Mucosa of descending colon (tissue), 3 donors: ENCODE data around the gene AFDN. TPM values are rescaled to one million over a fixed set of nuclear protein-coding genes. Genes with fewer than 3 reads are reported as not detected.

Experiments
- ATAC-seq: fragments of 200-7000 bp; cut with Tn5 transposase; one replicate; pipeline ENCODE4 v1.9.1; 2020; ENCODE audit warnings: mild to moderate bottlenecking, moderate library complexity
- DNase-seq, 3 donors: peaks; one replicate each; pipeline ENCODE4 v3.0.0-alpha.2; 2020
- H3K36me3 ChIP-seq: fragments of 200-600 bp; one replicate; pipeline ENCODE4 v1.8.0; 2021; ENCODE audit warnings: low read depth, mild to moderate bottlenecking
- H3K4me1 ChIP-seq: fragments of 200-600 bp; one replicate; pipeline ENCODE4 v1.8.0; 2021; ENCODE audit warnings: low read depth, mild to moderate bottlenecking
- H3K4me3 ChIP-seq: fragments of 200-600 bp; one replicate; pipeline ENCODE4 v1.8.0; 2021; ENCODE audit warnings: mild to moderate bottlenecking
- H3K9me3 ChIP-seq: fragments of 200-600 bp; one replicate; pipeline ENCODE4 v1.8.0; 2021; ENCODE audit warnings: mild to moderate bottlenecking
- intact Hi-C, 2 donors: fragments of 100-400 bp; cut with DNase I in 1 of 2; cut with micrococcal nuclease in 1 of 2; formaldehyde crosslinking; loops; one replicate each; pipeline versions ENCODE4 v1.11.0 to v1.11.1; 2022; cut with DNase I, micrococcal nuclease
- total RNA-seq, 3 donors: library from RNA; stranded (reverse); fragmentation: NEBNext Ultra II Directional in 2 of 3; extraction: Animal tissue kit (Norgen Biotek cat#: 25700) in 2 of 3; gene quantifications; one replicate each; pipeline versions ENCODE4 v1.2.1 to v1.2.4, GENCODE V29; 2021 to 2023
- TF ChIP-seq, protein P1 (sequence below): fragments of 200-600 bp; IDR thresholded peaks from one replicate; pipeline ENCODE4 v1.8.0; 2022; ENCODE audit warnings: antibody characterized with exemption, mild to moderate bottlenecking
- donor health status: DM: no; HTN: no; CAD: no; lungs with moderate emphysema.
- donor health status: DM: no; HTN: no; CAD: no.
- donor health status: DM: no; HTN: yes; CAD: no.

AFDN gene
- total RNA-seq, 3 donors from 2014 or later = 168 to 231 (median 208) TPM

DNA sequence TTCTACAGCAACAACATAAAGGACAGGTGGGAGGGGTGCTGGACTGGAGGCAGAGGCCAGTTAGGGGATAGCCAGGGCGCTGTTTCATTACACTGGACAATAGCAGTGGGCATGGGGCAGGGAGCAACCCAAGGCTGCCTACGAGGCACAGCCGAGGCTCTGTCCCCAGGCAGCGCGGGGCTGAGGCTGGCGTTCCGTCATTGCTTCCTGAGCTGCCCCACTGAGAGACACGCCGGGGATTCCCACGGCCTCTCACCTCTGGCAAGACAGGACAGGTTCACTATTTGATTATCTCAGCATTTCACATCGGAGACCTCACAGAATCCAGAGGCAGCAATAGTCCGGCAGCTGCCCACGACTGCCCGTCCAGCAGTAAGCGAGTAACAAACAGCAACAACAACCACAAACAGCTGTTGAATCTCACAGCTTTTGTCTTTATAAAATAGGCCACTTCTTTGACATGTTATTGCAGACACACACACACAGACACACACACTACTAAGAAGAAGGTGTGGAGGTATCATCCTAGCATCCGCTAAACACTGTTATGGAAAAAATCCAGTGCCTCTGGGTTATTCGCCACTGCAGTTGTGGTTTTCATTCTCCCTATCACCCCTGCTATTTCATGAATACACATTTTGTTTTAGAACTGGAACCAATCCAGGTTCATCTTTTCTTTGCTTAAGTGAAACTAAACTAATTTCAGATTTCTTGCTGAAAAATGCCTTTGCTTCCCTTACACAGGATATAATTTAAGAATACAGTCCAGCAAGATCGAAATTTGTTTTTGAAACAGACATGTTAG is 190.2 kb downstream of the AFDN start:
- peaks cover 3% of the 10 kb centered on the region for H3K9me3 ChIP-seq
- DNase-seq = peak in 1 of 3 donors; percentile 4
- TF ChIP-seq, protein P1, sequence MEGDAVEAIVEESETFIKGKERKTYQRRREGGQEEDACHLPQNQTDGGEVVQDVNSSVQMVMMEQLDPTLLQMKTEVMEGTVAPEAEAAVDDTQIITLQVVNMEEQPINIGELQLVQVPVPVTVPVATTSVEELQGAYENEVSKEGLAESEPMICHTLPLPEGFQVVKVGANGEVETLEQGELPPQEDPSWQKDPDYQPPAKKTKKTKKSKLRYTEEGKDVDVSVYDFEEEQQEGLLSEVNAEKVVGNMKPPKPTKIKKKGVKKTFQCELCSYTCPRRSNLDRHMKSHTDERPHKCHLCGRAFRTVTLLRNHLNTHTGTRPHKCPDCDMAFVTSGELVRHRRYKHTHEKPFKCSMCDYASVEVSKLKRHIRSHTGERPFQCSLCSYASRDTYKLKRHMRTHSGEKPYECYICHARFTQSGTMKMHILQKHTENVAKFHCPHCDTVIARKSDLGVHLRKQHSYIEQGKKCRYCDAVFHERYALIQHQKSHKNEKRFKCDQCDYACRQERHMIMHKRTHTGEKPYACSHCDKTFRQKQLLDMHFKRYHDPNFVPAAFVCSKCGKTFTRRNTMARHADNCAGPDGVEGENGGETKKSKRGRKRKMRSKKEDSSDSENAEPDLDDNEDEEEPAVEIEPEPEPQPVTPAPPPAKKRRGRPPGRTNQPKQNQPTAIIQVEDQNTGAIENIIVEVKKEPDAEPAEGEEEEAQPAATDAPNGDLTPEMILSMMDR = no peak
- no peak for ATAC-seq
- peaks cover 13% of the 10 kb centered on the region for H3K4me1 ChIP-seq
- no peak overlapping the region for H3K4me3 ChIP-seq
- intact Hi-C loops = no loop called here
- H3K36me3 ChIP-seq = no peaks in the 10 kb centered on the region

DNA sequence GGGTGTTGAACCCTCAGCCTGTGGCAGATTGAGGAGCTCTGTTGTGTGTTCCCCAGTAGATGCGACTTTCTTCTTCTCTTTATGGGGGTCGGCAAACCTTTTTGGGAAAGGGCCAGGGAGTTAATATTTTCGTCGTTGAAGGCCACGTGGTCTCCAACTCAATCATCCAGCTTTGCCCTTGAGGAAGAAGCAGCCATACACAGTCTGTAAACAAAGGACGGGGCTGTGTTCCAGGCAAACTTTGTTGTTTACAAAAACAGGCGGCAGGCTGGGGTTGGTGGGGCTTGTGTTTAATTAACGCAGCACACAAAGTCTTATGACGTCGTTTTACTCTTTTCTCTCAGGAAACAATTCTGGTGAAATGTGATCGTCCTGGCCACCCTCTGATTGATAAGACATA is 190.9 kb downstream of the AFDN start:
- Histone ChIP-seq H3K4me3 (no peak overlapping the region), H3K36me3 (no peaks in the 10 kb centered on the region), H3K4me1 (peaks cover 13% of the 10 kb centered on the region), H3K9me3 (no peaks in the 10 kb centered on the region)
- ATAC-seq (peak; percentile 40), DNase-seq (peak in 1 of 3 donors; percentile 32)
- TF ChIP-seq, protein P1 = no peak
- intact Hi-C loops = no loop called here

DNA sequence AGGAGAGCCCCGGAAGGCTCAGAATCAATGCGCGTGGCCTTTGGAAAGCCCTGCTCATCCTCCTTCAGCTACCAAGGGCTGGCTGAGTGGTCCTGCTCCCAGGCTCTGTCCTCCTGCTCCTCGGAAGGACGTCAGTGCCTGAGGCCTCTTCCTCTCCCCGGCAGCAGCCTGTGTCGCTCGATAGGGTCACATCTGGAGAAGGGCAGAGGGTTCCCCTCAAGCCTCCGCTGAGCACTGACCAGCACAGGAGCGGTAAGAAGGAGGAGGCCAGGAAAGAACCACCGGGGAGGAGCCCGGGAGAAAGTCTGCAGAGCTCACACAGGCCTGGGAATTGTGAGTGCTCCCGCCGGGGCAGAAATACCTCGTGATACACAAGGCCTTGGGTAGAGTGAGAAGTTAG is 192.0 kb downstream of the AFDN start:
- no peaks in the 10 kb centered on the region for H3K9me3 ChIP-seq
- H3K4me3 ChIP-seq = no peak overlapping the region
- intact Hi-C loops = no loop called here
- TF ChIP-seq, protein P1 = no peak
- no peaks in the 10 kb centered on the region for H3K36me3 ChIP-seq
- ATAC-seq (no peak), DNase-seq (peak in 1 of 3 donors; percentile 1)
- peaks cover 15% of the 10 kb centered on the region for H3K4me1 ChIP-seq

DNA sequence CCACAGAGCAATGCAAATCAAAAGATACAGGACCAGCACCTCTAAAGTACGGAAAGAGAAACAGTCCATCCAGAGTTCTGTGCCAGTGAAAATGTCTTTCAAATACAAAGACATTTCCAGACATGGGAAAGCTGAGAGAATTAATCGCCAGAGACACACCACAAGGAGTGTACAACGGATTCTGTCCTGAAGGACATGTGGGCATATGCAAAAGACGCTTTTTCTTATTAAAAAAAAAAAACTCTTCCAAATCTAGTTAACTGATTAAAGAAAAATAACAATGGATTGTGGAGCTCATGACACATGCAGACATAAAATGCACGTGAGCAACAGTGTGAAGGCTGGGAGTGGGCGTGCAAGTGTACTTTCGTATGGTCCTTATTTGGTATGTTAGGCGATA is 193.5 kb downstream of the AFDN start:
- no peak for ATAC-seq
- no peaks in the 10 kb centered on the region for H3K9me3 ChIP-seq
- DNase-seq = no peak
- intact Hi-C loops = no loop called here
- TF ChIP-seq, protein P1 = no peak
- no peaks in the 10 kb centered on the region for H3K36me3 ChIP-seq
- peaks cover 26% of the 10 kb centered on the region for H3K4me1 ChIP-seq
- H3K4me3 ChIP-seq = no peak overlapping the region

DNA sequence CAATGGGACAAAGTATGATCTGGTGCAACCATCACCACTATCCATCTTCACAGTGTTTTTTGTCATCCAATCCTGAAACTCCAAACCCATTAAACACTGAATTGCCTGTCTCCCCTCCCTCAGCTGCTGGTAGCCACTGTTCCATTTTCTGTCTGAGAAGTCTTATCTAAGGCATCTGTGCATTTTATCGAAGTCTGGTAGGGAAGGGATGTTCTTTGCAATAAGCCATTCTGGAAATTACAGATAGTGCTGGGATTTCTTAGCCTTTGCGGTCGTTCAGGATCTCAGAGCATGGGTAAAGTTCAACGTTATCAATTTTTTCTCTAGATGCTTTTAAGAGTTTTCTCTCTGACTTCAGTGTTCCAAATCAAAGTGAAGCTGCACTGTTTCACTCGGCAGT is 194.9 kb downstream of the AFDN start:
- no peaks in the 10 kb centered on the region for H3K36me3 ChIP-seq
- ATAC-seq = no peak
- H3K4me3 ChIP-seq = no peak overlapping the region
- H3K9me3 ChIP-seq = no peaks in the 10 kb centered on the region
- peak in 1 of 3 donors; percentile 0 for DNase-seq
- H3K4me1 ChIP-seq = peaks cover 16% of the 10 kb centered on the region
- intact Hi-C loops = no loop called here
- TF ChIP-seq, protein P1 = no peak

Other genes starting within 250 kb of the AFDN start
- gene KIF25, start 170.8 kb downstream of the AFDN start, total RNA-seq = 1 to 10 TPM in 1 of 3 donors, under 1 TPM in 2; 0.14 to 1.1 (median 0.41) TPM